ENCODE measurements around the gene C10orf90.

DNA sequence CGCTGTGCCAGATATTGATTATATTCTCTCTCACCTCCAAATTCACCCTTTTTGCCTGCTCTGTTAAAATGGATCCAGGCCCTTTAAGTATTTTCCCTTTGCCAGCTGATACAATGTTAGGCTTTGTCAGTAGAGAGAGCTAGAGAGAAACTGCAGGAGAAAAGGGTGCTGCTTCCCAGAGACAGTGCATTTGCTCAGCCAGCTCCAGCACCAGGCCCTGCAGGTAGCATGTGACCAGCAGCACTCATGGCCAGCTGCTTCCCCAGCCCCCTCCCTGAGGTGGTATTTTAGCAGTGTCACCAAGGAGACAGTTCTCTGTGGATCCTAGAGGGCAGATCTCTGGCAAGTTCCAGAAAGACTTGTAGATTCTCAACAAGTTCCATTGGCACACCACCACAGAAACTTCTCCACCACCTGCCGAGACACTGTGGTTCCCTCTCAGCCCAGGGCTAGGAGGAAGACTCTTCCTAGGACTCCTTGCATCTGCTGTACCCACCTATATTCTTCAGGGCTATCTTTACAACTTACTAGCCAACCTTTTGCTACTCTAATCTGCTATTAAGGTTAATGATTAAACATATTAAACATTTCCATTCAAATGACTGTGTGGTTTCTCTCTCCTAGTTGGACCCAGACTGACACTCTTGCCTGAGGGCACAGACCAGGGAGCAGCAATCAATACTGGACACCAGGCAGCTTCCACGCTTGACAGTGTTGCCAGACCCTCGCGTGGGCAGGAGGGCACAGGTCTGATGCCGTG lies 246.6 kb downstream of the C10orf90 start:
- TF ChIP-seq YY1 (IDR thresholded peaks at IDR 0.05) (no peak), SP1 (IDR thresholded peaks at IDR 0.05) (no peak), HNF4G (IDR thresholded peaks at IDR 0.05) (no peak), RXRA (IDR thresholded peaks at IDR 0.05) (no peak), FOXA1 (IDR thresholded peaks at IDR 0.05) (no peak)
- TF ChIP-seq, protein P1, sequence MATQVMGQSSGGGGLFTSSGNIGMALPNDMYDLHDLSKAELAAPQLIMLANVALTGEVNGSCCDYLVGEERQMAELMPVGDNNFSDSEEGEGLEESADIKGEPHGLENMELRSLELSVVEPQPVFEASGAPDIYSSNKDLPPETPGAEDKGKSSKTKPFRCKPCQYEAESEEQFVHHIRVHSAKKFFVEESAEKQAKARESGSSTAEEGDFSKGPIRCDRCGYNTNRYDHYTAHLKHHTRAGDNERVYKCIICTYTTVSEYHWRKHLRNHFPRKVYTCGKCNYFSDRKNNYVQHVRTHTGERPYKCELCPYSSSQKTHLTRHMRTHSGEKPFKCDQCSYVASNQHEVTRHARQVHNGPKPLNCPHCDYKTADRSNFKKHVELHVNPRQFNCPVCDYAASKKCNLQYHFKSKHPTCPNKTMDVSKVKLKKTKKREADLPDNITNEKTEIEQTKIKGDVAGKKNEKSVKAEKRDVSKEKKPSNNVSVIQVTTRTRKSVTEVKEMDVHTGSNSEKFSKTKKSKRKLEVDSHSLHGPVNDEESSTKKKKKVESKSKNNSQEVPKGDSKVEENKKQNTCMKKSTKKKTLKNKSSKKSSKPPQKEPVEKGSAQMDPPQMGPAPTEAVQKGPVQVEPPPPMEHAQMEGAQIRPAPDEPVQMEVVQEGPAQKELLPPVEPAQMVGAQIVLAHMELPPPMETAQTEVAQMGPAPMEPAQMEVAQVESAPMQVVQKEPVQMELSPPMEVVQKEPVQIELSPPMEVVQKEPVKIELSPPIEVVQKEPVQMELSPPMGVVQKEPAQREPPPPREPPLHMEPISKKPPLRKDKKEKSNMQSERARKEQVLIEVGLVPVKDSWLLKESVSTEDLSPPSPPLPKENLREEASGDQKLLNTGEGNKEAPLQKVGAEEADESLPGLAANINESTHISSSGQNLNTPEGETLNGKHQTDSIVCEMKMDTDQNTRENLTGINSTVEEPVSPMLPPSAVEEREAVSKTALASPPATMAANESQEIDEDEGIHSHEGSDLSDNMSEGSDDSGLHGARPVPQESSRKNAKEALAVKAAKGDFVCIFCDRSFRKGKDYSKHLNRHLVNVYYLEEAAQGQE (IDR thresholded peaks at IDR 0.05) = no peak
- TF ChIP-seq, protein P2, sequence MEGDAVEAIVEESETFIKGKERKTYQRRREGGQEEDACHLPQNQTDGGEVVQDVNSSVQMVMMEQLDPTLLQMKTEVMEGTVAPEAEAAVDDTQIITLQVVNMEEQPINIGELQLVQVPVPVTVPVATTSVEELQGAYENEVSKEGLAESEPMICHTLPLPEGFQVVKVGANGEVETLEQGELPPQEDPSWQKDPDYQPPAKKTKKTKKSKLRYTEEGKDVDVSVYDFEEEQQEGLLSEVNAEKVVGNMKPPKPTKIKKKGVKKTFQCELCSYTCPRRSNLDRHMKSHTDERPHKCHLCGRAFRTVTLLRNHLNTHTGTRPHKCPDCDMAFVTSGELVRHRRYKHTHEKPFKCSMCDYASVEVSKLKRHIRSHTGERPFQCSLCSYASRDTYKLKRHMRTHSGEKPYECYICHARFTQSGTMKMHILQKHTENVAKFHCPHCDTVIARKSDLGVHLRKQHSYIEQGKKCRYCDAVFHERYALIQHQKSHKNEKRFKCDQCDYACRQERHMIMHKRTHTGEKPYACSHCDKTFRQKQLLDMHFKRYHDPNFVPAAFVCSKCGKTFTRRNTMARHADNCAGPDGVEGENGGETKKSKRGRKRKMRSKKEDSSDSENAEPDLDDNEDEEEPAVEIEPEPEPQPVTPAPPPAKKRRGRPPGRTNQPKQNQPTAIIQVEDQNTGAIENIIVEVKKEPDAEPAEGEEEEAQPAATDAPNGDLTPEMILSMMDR (IDR thresholded peaks at IDR 0.05; ENCODE audit: low read depth, low read length, missing input control) = no peak

All from liver (tissue), 3 donors.